ENCODE results near the gene RCE1. TPM values are rescaled to one million over a fixed set of nuclear protein-coding genes. Genes with fewer than 3 reads are reported as not detected.
"Not testable (repeated sequence)": the region's sequence is repeated elsewhere in the genome, so short reads cannot be mapped to it uniquely, and the experiment has no call there.

Gene RCE1, protein sequence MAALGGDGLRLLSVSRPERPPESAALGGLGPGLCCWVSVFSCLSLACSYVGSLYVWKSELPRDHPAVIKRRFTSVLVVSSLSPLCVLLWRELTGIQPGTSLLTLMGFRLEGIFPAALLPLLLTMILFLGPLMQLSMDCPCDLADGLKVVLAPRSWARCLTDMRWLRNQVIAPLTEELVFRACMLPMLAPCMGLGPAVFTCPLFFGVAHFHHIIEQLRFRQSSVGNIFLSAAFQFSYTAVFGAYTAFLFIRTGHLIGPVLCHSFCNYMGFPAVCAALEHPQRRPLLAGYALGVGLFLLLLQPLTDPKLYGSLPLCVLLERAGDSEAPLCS
- total RNA-seq = 10 to 100 TPM; 22.5 to 24.4 TPM

DNA sequence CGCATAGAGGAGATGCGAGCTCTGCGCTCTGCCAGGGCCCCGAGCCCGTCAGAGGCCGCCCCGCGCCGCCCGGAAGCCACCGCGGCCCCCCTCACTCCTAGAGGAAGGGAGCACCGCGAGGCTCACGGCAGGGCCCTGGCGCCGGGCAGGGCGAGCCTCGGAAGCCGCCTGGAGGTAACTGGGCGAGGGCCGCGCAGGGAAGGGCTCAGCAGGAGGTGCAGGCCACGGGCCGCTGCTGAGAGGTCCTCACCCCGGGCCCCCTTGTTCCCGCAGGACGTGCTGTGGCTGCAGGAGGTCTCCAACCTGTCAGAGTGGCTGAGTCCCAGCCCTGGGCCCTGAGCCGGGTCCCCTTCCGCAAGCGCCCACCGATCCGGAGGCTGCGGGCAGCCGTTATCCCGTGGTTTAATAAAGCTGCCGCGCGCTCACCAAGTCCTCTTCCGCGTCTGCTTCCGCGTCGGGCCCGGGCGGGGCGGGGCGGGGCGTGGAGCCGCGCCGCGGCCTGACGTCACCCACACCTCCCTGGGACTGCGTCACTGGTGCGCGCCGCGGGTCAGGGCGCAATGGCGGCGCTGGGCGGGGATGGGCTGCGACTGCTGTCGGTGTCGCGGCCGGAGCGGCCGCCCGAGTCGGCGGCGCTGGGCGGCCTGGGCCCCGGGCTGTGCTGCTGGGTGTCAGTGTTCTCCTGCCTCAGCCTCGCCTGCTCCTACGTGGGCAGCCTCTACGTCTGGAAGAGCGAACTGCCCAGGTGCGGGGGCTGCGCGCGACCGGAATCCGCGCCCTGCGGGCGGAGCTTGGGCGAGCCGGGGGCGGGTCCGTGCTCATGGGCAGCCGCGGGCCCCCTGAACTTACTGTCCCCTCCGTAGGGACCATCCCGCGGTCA, at the start of gene RCE1:
Gene RCE1, plus strand, starts transcription at position 546 of the 880 bp plus-strand sequence. Its CDS starts 15 bp downstream, at position 561.
- no peaks in the 10 kb centered on the region for H3K27me3 Mint-ChIP-seq
- H3K4me1 Mint-ChIP-seq (ENCODE audit: low read depth) = peaks cover 49% of the 10 kb centered on the region
- peak within 1 kb of the TSS; percentile 93 for H3K27ac Mint-ChIP-seq
- ChIA-PET POLR2A (interaction anchor here (0.6 to 4.4 kb wide), 17 partner anchors 9 to 476 kb away, joined by 3 to 59 read pairs (median 3); partner anchors contain the start of genes PC, RBM14, RBM4 and RBM4B), CTCF (interaction anchor here (0.6 to 2.1 kb wide), 13 partner anchors 9 to 179 kb away, joined by 3 to 11 read pairs (median 4); partner anchors contain the start of gene SYT12)
- no peaks in the 10 kb centered on the region for H3K9me3 Mint-ChIP-seq
- DNase-seq = peak; percentile 94
- H3K4me3 Mint-ChIP-seq = peak within 1 kb of the TSS; percentile 97
- intact Hi-C loops (cut with micrococcal nuclease) = loop anchor here (1.0 to 5.0 kb wide), 6 partner anchors 13 to 498 kb away; partner anchors contain the start of genes ACTN3, BRMS1, PC and RBM14
- H3K36me3 Mint-ChIP-seq = peaks cover 33% of the 10 kb centered on the region

- H3K9me3 Mint-ChIP-seq; DNase-seq; H3K36me3 Mint-ChIP-seq; H3K27ac Mint-ChIP-seq; H3K4me3 Mint-ChIP-seq; H3K4me1 Mint-ChIP-seq (ENCODE audit: low read depth); H3K27me3 Mint-ChIP-seq; POLR2A ChIA-PET: not testable (repeated sequence)
- CTCF ChIA-PET = interaction anchor here (0.7 to 1.1 kb wide), 3 partner anchors 71 to 411 kb away, joined by 3 read pairs; partner anchors contain the start of gene SPTBN2
- intact Hi-C loops (cut with micrococcal nuclease) = loop anchor here (10.0 kb wide), 1 partner anchor 75 kb away; the partner anchor contains the start of gene SPTBN2
These were observed 43.4 kb upstream of the RCE1 start for GRCh38 chr11:66799815-66800214.

GRCh38 chr11:66800720-66801428, 42.4 kb upstream of the RCE1 start:
- intact Hi-C loops (cut with micrococcal nuclease) = no loop called here
- Mint-ChIP-seq H3K27ac (no peak overlapping the region), H3K4me3 (no peak overlapping the region), H3K4me1 (ENCODE audit: low read depth) (no peaks in the 10 kb centered on the region), H3K9me3 (no peaks in the 10 kb centered on the region), H3K36me3 (peaks cover 2% of the 10 kb centered on the region), H3K27me3 (no peaks in the 10 kb centered on the region)
- POLR2A ChIA-PET = no interaction called here
- no peak for DNase-seq
- CTCF ChIA-PET = interaction anchor here (1.0 to 1.1 kb wide), 2 partner anchors 72 to 81 kb away, joined by 3 read pairs; partner anchors contain the start of gene SPTBN2

- no peak overlapping the region for H3K27ac Mint-ChIP-seq
- intact Hi-C loops (cut with micrococcal nuclease) = no loop called here
- DNase-seq = no peak
- POLR2A ChIA-PET = no interaction called here
- H3K4me1 Mint-ChIP-seq (ENCODE audit: low read depth) = no peaks in the 10 kb centered on the region
- no peaks in the 10 kb centered on the region for H3K36me3 Mint-ChIP-seq
- H3K4me3 Mint-ChIP-seq = no peak overlapping the region
- H3K9me3 Mint-ChIP-seq = no peaks in the 10 kb centered on the region
- H3K27me3 Mint-ChIP-seq = no peaks in the 10 kb centered on the region
- CTCF ChIA-PET = no interaction called here
These were observed 33.6 kb upstream of the RCE1 start for GRCh38 chr11:66809592-66809991.

- Mint-ChIP-seq H3K4me1 (ENCODE audit: low read depth) (peaks cover 3% of the 10 kb centered on the region), H3K9me3 (no peaks in the 10 kb centered on the region), H3K27ac (no peak overlapping the region), H3K27me3 (no peaks in the 10 kb centered on the region), H3K36me3 (no peaks in the 10 kb centered on the region), H3K4me3 (no peak overlapping the region)
- ChIA-PET CTCF (no interaction called here), POLR2A (interaction anchor here (0.5 kb wide), 1 partner anchor 385 kb away, joined by 4 read pairs; no protein-coding TSS in a partner anchor)
- intact Hi-C loops (cut with micrococcal nuclease) = no loop called here
- no peak for DNase-seq
These were observed 32.6 kb upstream of the RCE1 start for GRCh38 chr11:66810576-66811185.

DNA sequence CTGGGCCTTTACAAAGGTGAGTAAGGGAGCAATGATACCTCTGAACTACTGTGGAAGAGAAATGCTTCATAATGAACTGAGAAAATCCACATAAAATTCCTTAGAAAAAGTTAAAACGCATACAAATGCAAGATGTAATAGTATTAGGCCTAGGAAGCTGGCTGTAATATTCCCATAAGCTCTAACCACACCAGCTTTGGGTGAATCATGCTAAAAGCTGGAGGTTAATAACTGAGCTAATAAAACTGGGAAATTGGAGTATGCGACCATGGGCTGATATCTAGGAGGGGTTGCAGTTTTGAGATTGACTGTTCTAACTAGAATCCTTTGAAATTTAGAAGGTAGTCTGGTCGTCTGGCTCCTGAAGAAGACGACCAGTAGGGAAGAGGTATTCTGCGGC, 28.6 kb upstream of the RCE1 start:
- no peaks in the 10 kb centered on the region for H3K9me3 Mint-ChIP-seq
- H3K27ac Mint-ChIP-seq = no peak overlapping the region
- no peak for DNase-seq
- intact Hi-C loops (cut with micrococcal nuclease) = no loop called here
- peaks cover 7% of the 10 kb centered on the region for H3K4me1 Mint-ChIP-seq (ENCODE audit: low read depth)
- ChIA-PET POLR2A (no interaction called here), CTCF (interaction anchor here (1.4 kb wide), 1 partner anchor 428 kb away, joined by 3 read pairs; no protein-coding TSS in a partner anchor)
- no peak overlapping the region for H3K4me3 Mint-ChIP-seq
- H3K27me3 Mint-ChIP-seq = no peaks in the 10 kb centered on the region
- no peaks in the 10 kb centered on the region for H3K36me3 Mint-ChIP-seq

DNA sequence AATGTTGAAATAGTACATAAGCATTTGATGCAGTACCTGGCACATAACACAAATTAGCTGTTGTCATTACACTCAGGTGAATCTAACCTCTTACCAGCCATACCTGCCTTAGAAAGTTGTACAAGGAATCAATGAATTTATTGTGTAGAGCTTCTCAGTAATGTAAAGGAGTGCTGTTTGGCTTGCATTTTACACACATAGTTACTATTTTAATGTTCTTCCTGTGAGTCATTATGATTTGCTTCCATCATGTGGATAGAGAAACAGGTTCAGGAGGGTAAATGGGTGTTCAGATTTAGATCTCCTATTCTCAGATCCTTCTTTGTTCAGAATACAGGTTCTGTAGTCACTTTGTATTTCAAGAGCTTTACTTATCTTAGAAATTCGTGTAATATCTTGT, 27.6 kb upstream of the RCE1 start:
- intact Hi-C loops (cut with micrococcal nuclease) = no loop called here
- CTCF ChIA-PET = no interaction called here
- Mint-ChIP-seq H3K9me3 (no peaks in the 10 kb centered on the region), H3K4me3 (no peak overlapping the region), H3K36me3 (no peaks in the 10 kb centered on the region), H3K27ac (no peak overlapping the region), H3K4me1 (ENCODE audit: low read depth) (peaks cover 7% of the 10 kb centered on the region), H3K27me3 (no peaks in the 10 kb centered on the region)
- POLR2A ChIA-PET = no interaction called here
- DNase-seq = no peak

DNA sequence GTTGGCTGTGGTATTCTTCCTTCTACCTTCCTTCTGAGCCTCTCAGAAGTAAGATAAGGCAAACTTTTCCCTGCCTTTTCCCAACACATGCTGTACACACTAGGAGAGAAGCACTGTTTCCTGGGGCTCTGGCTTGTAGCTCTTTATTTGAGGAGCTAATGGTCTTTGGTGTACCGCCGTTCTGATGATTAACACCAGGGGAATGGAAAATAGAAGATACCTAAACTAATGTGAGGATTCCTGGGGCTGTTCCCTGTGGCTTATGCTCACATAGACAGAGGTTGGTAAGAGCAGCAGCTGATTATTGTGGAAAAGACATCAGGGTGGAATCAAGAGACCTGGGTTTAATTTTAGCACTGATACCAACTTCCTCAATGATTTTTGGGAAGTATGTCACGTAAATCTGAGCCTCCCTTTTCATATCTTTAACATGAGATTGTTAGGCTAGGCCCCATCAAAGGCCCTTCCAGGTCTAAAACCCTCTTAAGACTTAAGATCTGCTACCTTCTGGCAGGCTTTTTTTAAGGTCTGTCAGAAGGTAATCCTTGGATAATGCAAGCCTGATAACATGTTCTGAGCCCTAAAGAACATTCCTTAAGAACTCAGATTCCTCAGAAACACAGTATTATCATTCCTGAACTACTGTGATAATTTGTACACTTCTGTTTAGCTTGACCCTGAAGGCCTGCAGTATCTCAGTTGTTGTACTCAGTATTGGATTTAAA, 24.8 kb upstream of the RCE1 start:
- Mint-ChIP-seq H3K27ac (no peak overlapping the region), H3K27me3 (no peaks in the 10 kb centered on the region), H3K4me3 (no peak overlapping the region), H3K9me3 (no peaks in the 10 kb centered on the region), H3K4me1 (ENCODE audit: low read depth) (peaks cover 7% of the 10 kb centered on the region), H3K36me3 (no peaks in the 10 kb centered on the region)
- intact Hi-C loops (cut with micrococcal nuclease) = no loop called here
- ChIA-PET CTCF (interaction anchor here (0.6 kb wide), 1 partner anchor 203 kb away, joined by 3 read pairs; no protein-coding TSS in a partner anchor), POLR2A (no interaction called here)
- no peak for DNase-seq

- DNase-seq = no peak
- Mint-ChIP-seq H3K36me3 (no peaks in the 10 kb centered on the region), H3K4me1 (ENCODE audit: low read depth) (peaks cover 7% of the 10 kb centered on the region), H3K4me3 (no peak overlapping the region), H3K27me3 (no peaks in the 10 kb centered on the region), H3K27ac (no peak overlapping the region), H3K9me3 (peaks cover 2% of the 10 kb centered on the region)
- CTCF ChIA-PET = no interaction called here
- intact Hi-C loops (cut with micrococcal nuclease) = no loop called here
- POLR2A ChIA-PET = no interaction called here
These were observed 22.9 kb upstream of the RCE1 start for GRCh38 chr11:66820381-66820780.

DNA sequence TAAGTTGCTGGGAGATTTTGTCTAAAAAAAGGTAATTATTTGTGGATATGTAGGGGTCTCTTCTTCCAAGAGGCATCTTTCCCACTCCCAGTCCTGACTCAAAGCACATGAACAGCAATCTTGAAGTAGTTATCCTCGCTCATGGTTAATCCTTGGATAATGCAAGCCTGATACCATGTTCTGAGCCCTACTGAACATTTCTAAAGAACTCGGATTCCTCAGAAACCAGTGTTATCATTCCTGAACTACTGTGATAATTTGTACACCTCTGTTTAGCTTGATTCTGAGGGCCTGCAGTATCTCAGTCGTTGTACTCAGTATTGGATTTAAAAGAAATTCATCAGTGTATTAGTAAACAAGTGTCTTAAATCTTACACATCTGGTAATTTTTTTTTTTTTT, 22.3 kb upstream of the RCE1 start:
- no peak for DNase-seq
- CTCF ChIA-PET = no interaction called here
- H3K4me1 Mint-ChIP-seq (ENCODE audit: low read depth) = peaks cover 2% of the 10 kb centered on the region
- intact Hi-C loops (cut with micrococcal nuclease) = no loop called here
- peaks cover 2% of the 10 kb centered on the region for H3K9me3 Mint-ChIP-seq
- H3K27me3 Mint-ChIP-seq = no peaks in the 10 kb centered on the region
- H3K36me3 Mint-ChIP-seq = no peaks in the 10 kb centered on the region
- H3K4me3 Mint-ChIP-seq = no peak overlapping the region
- POLR2A ChIA-PET = no interaction called here
- H3K27ac Mint-ChIP-seq = no peak overlapping the region

DNA sequence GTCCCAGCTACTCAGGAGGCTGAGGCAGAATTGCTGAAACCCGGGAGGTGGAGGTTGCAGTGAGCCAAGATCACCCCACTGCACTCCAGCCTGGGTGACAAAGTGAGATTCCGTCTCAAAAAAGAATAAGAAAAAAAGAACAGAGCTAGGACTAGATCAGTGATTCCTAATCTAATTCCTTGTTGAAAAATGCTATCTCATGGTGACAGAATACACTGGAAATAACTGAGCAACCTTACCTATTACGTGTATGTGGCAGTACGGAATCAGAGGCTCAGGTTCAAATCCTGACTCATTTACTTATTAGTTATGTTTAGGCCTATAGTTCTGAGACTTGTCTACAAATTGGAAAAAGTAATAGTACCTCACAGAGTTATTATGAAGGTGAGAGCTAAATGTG, 19.5 kb upstream of the RCE1 start:
- Mint-ChIP-seq H3K9me3 (peaks cover 2% of the 10 kb centered on the region), H3K27me3 (no peaks in the 10 kb centered on the region), H3K36me3 (no peaks in the 10 kb centered on the region), H3K4me1 (ENCODE audit: low read depth) (no peaks in the 10 kb centered on the region), H3K27ac (no peak overlapping the region), H3K4me3 (no peak overlapping the region)
- intact Hi-C loops (cut with micrococcal nuclease) = no loop called here
- no peak for DNase-seq
- ChIA-PET POLR2A (interaction anchor here (1.3 kb wide), 1 partner anchor 19 kb away, joined by 3 read pairs; no protein-coding TSS in a partner anchor), CTCF (interaction anchor here (1.0 kb wide), 1 partner anchor 9 kb away, joined by 3 read pairs; no protein-coding TSS in a partner anchor)

Data from activated CD4-positive, alpha-beta memory T cell treated with anti-CD3 and anti-CD28 coated beads for 36 hours (primary cell).